Measurements from ENCODE around the gene NPR3.

GRCh38 chr5:32735512-32735911 lies 24.4 kb downstream of the NPR3 start:
- TF ChIP-seq TAF1 (IDR thresholded peaks at IDR 0.05; ENCODE audit: borderline replicate concordance, low read depth, low read length): no peak
- no peak for TF ChIP-seq POLR2AphosphoS5 (IDR thresholded peaks at IDR 0.05; ENCODE audit: low read depth, low read length)

Data from GM12892 (cell line).